K562 (cell line): Measurements from ENCODE around the gene ARHGEF40. TPM values are rescaled to one million over a fixed set of nuclear protein-coding genes. Genes with fewer than 3 reads are reported as not detected.

ENCODE experiments used
- ATAC-seq: fragments of 200-7000 bp; cut with Tn5 transposase; 3 replicates; pipeline ENCODE4 v1.9.1; 2020; ENCODE audit warnings: moderate library complexity
- BruUV-seq: library from RNA; stranded (reverse); fragments of 400-500 nt; replicated peaks from 2 replicates; lab custom pipeline; 2021; lab: Mats Ljungman, UMichigan
- CTCF ChIA-PET: fragments of 300-600 bp; formaldehyde crosslinking; extraction: SDS; loops from one replicate; lab custom pipeline; 2021; ENCODE audit warnings: low intra/inter-chr PET ratio; lab: Yijun Ruan, JAX
- POLR2A ChIA-PET: fragments of 300-600, 350-650 bp; sonication (Branson Sonifier 250); formaldehyde crosslinking; extraction: SDS; loops from one replicate; lab custom pipeline; 2021; ENCODE audit warnings: antibody characterized with exemption, inconsistent platforms; lab: Yijun Ruan, JAX
- DNase-seq, 4 experiments: peaks; one replicate each; pipeline versions ENCODE4 v3.0.0 to v3.0.0-alpha.2; 2011 to 2018; ENCODE audit warnings: low spot score in 3 of 4, mixed read lengths in 3 of 4; ENCODE audit errors: extremely low read depth in 1 of 4
- FAIRE-seq: peaks from 2 replicates; lab custom pipeline; 2011; peaks lifted over from hg19 to GRCh38; lab: Jason Lieb, UNC
- H2AFZ ChIP-seq: 2 replicates; pipeline ENCODE4 v1.6.0; 2011; ENCODE audit warnings: low read depth, low read length, control low read depth, inconsistent platforms
- H3K27ac ChIP-seq: fragments of 200-600 bp; 3 replicates; pipeline ENCODE4 v1.8.0; 2011; ENCODE audit warnings: low read depth, mild to moderate bottlenecking, control low read depth, inconsistent platforms, low read length, moderate library complexity, mixed read lengths; ENCODE audit errors: extremely low read depth
- H3K27me3 ChIP-seq, 2 experiments: fragments of 300-600 bp in 1 of 2; 2 replicates in 1 of 2; 3 replicates in 1 of 2; pipeline versions ENCODE4 v1.6.0 to v1.8.0; 2011; ENCODE audit warnings: inconsistent platforms in 2 of 2, low read length in 2 of 2, mild to moderate bottlenecking in 1 of 2, mixed read lengths in 1 of 2, moderate library complexity in 1 of 2; ENCODE audit not compliant: control insufficient read depth in 2 of 2, insufficient read depth in 2 of 2
- H3K36me3 ChIP-seq: fragments of 300-600 bp; 3 replicates; pipeline ENCODE4 v1.8.0; 2011; ENCODE audit warnings: mild to moderate bottlenecking, low read length, inconsistent platforms; ENCODE audit not compliant: control insufficient read depth, insufficient read depth
- H3K4me1 ChIP-seq, 2 experiments: fragments of 200-600 bp in 1 of 2; replicated peaks in 1 of 2; 2 replicates in 1 of 2; 3 replicates in 1 of 2; pipeline versions ENCODE4 v1.5.1 to v1.8.0; 2011; ENCODE audit warnings: inconsistent platforms in 2 of 2, low read length in 2 of 2, mild to moderate bottlenecking in 1 of 2, mixed read lengths in 1 of 2, moderate library complexity in 1 of 2; ENCODE audit not compliant: control insufficient read depth in 2 of 2, insufficient read depth in 2 of 2
- H3K4me2 ChIP-seq: 2 replicates; pipeline ENCODE4 v1.6.1; 2011; ENCODE audit warnings: low read length, control low read depth, inconsistent platforms, mixed read lengths; ENCODE audit not compliant: insufficient read depth
- H3K4me3 ChIP-seq: fragments of 200-600 bp; sonication (generic), shearing (Covaris generic); 2 replicates; pipeline ENCODE4 v1.5.1; 2016; ENCODE audit warnings: control low read depth, inconsistent platforms
- H3K79me2 ChIP-seq: fragments of 200-600 bp; 3 replicates; pipeline ENCODE4 v1.8.0; 2011; ENCODE audit warnings: low read length, inconsistent platforms; ENCODE audit not compliant: control insufficient read depth, insufficient read depth
- H3K9ac ChIP-seq, 2 experiments: 2 replicates each; pipeline versions ENCODE4 v1.6.0 to v1.6.1; 2011; ENCODE audit warnings: low read depth in 2 of 2, low read length in 2 of 2, control low read depth in 1 of 2, inconsistent platforms in 1 of 2, mild to moderate bottlenecking in 1 of 2, mixed read lengths in 1 of 2; ENCODE audit not compliant: insufficient read depth in 1 of 2
- H3K9me1 ChIP-seq: one replicate; pipeline ENCODE4 v1.6.0; 2011; ENCODE audit warnings: inconsistent platforms, mild to moderate bottlenecking, low read length, moderate library complexity; ENCODE audit not compliant: control insufficient read depth, insufficient read depth
- H3K9me3 ChIP-seq: replicated peaks from 2 replicates; pipeline ENCODE4 v1.5.1; 2011; ENCODE audit warnings: low read depth, low read length, inconsistent platforms; ENCODE audit not compliant: control insufficient read depth, insufficient read depth
- H4K20me1 ChIP-seq: replicated peaks from 2 replicates; pipeline ENCODE4 v1.6.1; 2011; ENCODE audit warnings: low read length, inconsistent platforms, mixed read lengths; ENCODE audit not compliant: control insufficient read depth, insufficient read depth
- BMI1 ChIP-seq: fragments of 150-350 bp; IDR thresholded peaks from 2 replicates; pipeline ENCODE4 v1.6.1; 2014; ENCODE audit warnings: low read length
- EGR1 ChIP-seq: fragments of 450-650 bp; conservative IDR thresholded peaks from 2 replicates; pipeline ENCODE4 v1.6.1; 2017; ENCODE audit warnings: mild to moderate bottlenecking
- FIP1L1 ChIP-seq: fragments of 200-400 bp; formaldehyde crosslinking; IDR thresholded peaks from 2 replicates; pipeline ENCODE4 v1.6.1; 2018; ENCODE audit warnings: mild to moderate bottlenecking, low read depth, low read length; ENCODE audit not compliant: poor library complexity, severe bottlenecking
- L3MBTL2 ChIP-seq: fragments of 450-650 bp; IDR thresholded peaks from 2 replicates; pipeline ENCODE4 v1.6.1; 2016; ENCODE audit warnings: mild to moderate bottlenecking, moderate library complexity
- WGBS: fragments of 100-300 bp; shearing (Covaris generic); methylation state at CpG from one replicate; pipeline ENCODE4 v1.1.6; 2016; ENCODE audit warnings: low coverage, mixed read lengths; ENCODE audit not compliant: insufficient coverage; ENCODE audit errors: missing lambda C conversion rate; 5-methylcytosine and 5-hydroxymethylcytosine counted together
- in situ Hi-C: fragments of 300-500 bp; cut with MboI; formaldehyde crosslinking; loops from 4 replicates; pipeline ENCODE4 v1.15.0; 2018; ENCODE audit warnings: inconsistent platforms, mixed read lengths
- intact Hi-C: fragments of 100-400 bp; cut with micrococcal nuclease; formaldehyde crosslinking; loops from 2 replicates; pipeline ENCODE4 v1.14.2; 2022
- polyA plus RNA-seq, 8 experiments: library from polyadenylated mRNA; depleted of rRNA in 4 of 8; stranded (reverse) in 5 of 8; unstranded in 3 of 8; fragments of >200 nt; fragmentation: Nextera tagmentation in 2 of 8; fragmentation: Illumina TruSeq in 1 of 8; extraction: Ambion mirVana in 2 of 8; extraction: Trizol in 1 of 8; gene quantifications; 2 replicates each; pipeline versions ENCODE4 v1.2.1 to v1.2.3, GENCODE V29; 2011 to 2014; ENCODE audit warnings: inconsistent platforms in 1 of 8, missing spikeins in 1 of 8
- total RNA-seq, 7 experiments: library from RNA; depleted of rRNA in 6 of 7; stranded (reverse); fragments of >200 nt in 6 of 7; fragmentation: Illumina TruSeq in 2 of 7; extraction: Trizol in 2 of 7; gene quantifications; 2 replicates each; pipeline versions ENCODE4 v1.2.1 to v1.2.3, GENCODE V29; 2011 to 2021; ENCODE audit warnings: low replicate concordance in 1 of 7
- TF ChIP-seq, protein P1 (sequence below), 2 experiments: fragments of 450-650 bp in 1 of 2; sonication (generic) in 1 of 2; formaldehyde crosslinking in 1 of 2; IDR thresholded peaks; 2 replicates each; pipeline versions ENCODE4 v1.7.1 to v1.9.0; 2016 to 2022; ENCODE audit warnings: inconsistent platforms in 1 of 2, mild to moderate bottlenecking in 1 of 2, missing genetic modification reagents in 1 of 2
- TF ChIP-seq, protein P2 (sequence below): fragments of 200-800 bp; sonication (Bioruptor generic); IDR thresholded peaks from 2 replicates; pipeline ENCODE4 v1.6.1; 2017; ENCODE audit warnings: missing genetic modification characterization, missing compliant biosample characterization
- TF ChIP-seq, protein P3 (sequence below): fragments of 250-450 bp; sonication (Bioruptor Pico); IDR thresholded peaks from 2 replicates; pipeline ENCODE4 v1.5.1; 2021; ENCODE audit warnings: mild to moderate bottlenecking

Gene ARHGEF40
- total and polyA plus RNA-seq, 9 of the 15 experiments (the other 6 are each of a cell fraction or from before 2014, with no cell fraction given), result 0.42 to 6.3 (median 3.8) TPM

DNA sequence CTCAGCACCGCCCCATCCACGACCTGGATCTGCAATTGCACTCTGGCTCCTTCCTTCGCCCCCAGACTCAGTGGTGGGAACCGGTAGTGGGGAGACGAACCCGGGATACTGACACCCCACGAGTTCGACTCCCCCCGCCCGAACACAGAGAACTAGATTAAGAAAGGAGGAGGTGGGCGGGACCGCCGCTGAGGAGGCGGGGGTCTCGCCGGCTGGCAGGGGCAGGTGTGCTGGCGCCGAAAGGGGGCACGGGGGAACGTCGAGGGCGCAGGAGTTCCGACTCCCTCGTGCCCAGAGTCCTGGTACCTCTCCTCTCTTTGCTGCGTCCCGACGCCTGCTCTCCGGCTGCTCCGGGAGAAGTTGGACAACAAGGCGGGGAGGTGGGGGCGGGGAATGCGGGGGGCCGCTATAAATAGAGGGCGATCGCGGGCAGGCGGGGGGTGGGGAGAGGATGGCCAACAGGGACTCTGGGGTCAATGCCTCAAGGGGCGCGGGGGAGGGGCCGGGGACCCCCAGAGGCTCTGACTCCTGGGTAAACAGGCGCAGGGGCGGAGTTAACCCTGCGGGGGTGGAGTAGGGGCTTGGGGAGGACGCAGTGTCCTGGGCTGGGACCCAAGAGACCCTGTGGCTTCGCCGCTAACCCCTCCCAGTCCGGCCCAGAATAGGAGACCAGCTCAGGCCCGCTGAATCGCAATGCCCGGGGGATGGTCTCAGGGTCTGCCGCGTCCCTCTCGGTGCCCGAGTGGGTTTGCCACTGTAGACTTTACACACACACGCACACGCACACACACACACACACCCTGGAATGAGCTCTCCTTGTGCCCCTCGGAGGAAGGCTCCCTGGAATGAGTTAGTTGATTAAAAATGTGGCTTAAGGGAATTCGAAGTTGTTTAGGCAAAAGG lies 44.5 kb upstream of the ARHGEF40 start:
- in situ Hi-C loops (no loop called here), intact Hi-C loops (no loop called here)
- Histone ChIP-seq H3K9me1 (peaks cover 2% of the 10 kb centered on the region), H3K9ac (peak overlapping the region; percentile 71 to 92), H3K27ac (peak overlapping the region; percentile 80), H3K79me2 (peaks cover 21% of the 10 kb centered on the region), H3K4me1 (peaks cover 35 to 39% of the 10 kb centered on the region in 2 experiments), H2AFZ (peak overlapping the region; percentile 81), H3K4me2 (peak overlapping the region; percentile 76), H3K36me3 (peaks cover 11% of the 10 kb centered on the region; the same call in 1 of the 3 replicates), H3K27me3 (no peaks in the 10 kb centered on the region), H3K4me3 (peak overlapping the region; percentile 66), H4K20me1 (no peaks in the 10 kb centered on the region), H3K9me3 (no peaks in the 10 kb centered on the region)
- POLR2A ChIA-PET, result interaction anchor here (0.6 to 2.6 kb wide), 4 partner anchors 11 to 286 kb away, joined by 3 to 12 read pairs (median 3); no protein-coding TSS in a partner anchor
- WGBS, result 16% methylated on average over 11 of the region's 58 CpGs
- peak; percentile 27 for ATAC-seq
- DNase-seq, result peak; percentile 53 to 66 (median 62)
- BruUV-seq, result no TSS peak
- CTCF ChIA-PET, result no interaction called here
- peak; percentile 37 for FAIRE-seq
- TF ChIP-seq L3MBTL2 (peak; percentile 50; the same call in 1 of the 2 replicates), FIP1L1 (no peak), BMI1 (no peak), EGR1 (peak; percentile 26; the same call in 1 of the 2 replicates)
- TF ChIP-seq, protein P1, sequence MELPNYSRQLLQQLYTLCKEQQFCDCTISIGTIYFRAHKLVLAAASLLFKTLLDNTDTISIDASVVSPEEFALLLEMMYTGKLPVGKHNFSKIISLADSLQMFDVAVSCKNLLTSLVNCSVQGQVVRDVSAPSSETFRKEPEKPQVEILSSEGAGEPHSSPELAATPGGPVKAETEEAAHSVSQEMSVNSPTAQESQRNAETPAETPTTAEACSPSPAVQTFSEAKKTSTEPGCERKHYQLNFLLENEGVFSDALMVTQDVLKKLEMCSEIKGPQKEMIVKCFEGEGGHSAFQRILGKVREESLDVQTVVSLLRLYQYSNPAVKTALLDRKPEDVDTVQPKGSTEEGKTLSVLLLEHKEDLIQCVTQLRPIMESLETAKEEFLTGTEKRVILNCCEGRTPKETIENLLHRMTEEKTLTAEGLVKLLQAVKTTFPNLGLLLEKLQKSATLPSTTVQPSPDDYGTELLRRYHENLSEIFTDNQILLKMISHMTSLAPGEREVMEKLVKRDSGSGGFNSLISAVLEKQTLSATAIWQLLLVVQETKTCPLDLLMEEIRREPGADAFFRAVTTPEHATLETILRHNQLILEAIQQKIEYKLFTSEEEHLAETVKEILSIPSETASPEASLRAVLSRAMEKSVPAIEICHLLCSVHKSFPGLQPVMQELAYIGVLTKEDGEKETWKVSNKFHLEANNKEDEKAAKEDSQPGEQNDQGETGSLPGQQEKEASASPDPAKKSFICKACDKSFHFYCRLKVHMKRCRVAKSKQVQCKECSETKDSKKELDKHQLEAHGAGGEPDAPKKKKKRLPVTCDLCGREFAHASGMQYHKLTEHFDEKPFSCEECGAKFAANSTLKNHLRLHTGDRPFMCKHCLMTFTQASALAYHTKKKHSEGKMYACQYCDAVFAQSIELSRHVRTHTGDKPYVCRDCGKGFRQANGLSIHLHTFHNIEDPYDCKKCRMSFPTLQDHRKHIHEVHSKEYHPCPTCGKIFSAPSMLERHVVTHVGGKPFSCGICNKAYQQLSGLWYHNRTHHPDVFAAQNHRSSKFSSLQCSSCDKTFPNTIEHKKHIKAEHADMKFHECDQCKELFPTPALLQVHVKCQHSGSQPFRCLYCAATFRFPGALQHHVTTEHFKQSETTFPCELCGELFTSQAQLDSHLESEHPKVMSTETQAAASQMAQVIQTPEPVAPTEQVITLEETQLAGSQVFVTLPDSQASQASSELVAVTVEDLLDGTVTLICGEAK (IDR thresholded peaks at IDR 0.05), result no peak
- TF ChIP-seq, protein P1 (CRISPR knock-in tag; IDR thresholded peaks at IDR 0.05), result no peak
- TF ChIP-seq, protein P2, sequence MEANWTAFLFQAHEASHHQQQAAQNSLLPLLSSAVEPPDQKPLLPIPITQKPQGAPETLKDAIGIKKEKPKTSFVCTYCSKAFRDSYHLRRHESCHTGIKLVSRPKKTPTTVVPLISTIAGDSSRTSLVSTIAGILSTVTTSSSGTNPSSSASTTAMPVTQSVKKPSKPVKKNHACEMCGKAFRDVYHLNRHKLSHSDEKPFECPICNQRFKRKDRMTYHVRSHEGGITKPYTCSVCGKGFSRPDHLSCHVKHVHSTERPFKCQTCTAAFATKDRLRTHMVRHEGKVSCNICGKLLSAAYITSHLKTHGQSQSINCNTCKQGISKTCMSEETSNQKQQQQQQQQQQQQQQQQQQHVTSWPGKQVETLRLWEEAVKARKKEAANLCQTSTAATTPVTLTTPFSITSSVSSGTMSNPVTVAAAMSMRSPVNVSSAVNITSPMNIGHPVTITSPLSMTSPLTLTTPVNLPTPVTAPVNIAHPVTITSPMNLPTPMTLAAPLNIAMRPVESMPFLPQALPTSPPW (CRISPR knock-in tag), result peak; percentile 74
- TF ChIP-seq, protein P3, sequence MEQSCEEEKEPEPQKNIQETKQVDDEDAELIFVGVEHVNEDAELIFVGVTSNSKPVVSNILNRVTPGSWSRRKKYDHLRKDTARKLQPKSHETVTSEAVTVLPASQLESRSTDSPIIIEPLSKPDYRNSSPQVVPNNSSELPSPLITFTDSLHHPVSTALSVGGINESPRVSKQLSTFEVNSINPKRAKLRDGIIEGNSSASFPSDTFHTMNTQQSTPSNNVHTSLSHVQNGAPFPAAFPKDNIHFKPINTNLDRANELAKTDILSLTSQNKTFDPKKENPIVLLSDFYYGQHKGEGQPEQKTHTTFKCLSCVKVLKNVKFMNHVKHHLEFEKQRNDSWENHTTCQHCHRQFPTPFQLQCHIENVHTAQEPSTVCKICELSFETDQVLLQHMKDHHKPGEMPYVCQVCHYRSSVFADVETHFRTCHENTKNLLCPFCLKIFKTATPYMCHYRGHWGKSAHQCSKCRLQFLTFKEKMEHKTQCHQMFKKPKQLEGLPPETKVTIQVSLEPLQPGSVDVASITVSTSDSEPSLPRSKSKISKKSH (CRISPR knock-in tag), result no peak
